MM.1S (cell line): Measurements from ENCODE around the gene PPM1H.
"Not testable (repeated sequence)": the region's sequence is repeated elsewhere in the genome, so short reads cannot be mapped to it uniquely, and the experiment has no call there.

Experiments used
- EZH2 ChIP-seq: fragments of 300-600 bp; sonication (generic); optimal IDR thresholded peaks from 2 replicates; pipeline ENCODE3; 2017; ENCODE audit warnings: low read depth, mild to moderate bottlenecking, antibody characterized with exemption, low read length, mixed read lengths
- EZH2phosphoT487 ChIP-seq: fragments of 300-600 bp; sonication (generic); IDR thresholded peaks from 2 replicates; pipeline ENCODE4 v1.6.1; 2018; ENCODE audit warnings: antibody characterized with exemption, low read length
- TF ChIP-seq, protein P1 (sequence below): fragments of 300-600 bp; sonication (generic); IDR thresholded peaks from 2 replicates; pipeline ENCODE4 v1.5.1; 2016; ENCODE audit warnings: antibody characterized with exemption, low read length, mixed read lengths

DNA sequence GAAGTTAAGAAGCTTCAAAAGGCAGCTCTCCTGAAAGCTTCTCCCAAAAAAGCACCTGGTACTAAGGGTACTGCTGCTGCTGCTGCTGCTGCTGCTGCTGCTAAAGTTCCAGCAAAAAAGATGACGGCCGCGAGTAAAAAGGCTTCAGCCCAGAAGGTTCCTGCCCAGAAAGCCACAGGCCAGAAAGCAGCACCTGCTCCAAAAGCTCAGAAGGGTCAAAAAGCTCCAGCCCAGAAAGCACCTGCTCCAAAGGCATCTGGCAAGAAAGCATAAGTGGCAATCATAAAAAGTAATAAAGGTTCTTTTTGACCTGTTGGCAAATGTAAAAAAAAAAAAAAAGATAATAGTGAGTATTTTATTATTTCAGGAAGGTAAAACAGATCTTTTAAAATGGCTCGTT lies 30.8 kb upstream of the PPM1H start:
- TF ChIP-seq, protein P1, sequence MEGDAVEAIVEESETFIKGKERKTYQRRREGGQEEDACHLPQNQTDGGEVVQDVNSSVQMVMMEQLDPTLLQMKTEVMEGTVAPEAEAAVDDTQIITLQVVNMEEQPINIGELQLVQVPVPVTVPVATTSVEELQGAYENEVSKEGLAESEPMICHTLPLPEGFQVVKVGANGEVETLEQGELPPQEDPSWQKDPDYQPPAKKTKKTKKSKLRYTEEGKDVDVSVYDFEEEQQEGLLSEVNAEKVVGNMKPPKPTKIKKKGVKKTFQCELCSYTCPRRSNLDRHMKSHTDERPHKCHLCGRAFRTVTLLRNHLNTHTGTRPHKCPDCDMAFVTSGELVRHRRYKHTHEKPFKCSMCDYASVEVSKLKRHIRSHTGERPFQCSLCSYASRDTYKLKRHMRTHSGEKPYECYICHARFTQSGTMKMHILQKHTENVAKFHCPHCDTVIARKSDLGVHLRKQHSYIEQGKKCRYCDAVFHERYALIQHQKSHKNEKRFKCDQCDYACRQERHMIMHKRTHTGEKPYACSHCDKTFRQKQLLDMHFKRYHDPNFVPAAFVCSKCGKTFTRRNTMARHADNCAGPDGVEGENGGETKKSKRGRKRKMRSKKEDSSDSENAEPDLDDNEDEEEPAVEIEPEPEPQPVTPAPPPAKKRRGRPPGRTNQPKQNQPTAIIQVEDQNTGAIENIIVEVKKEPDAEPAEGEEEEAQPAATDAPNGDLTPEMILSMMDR = not testable (repeated sequence)
- not testable (repeated sequence) for TF ChIP-seq EZH2, EZH2phosphoT487
